Activated T-cell treated with anti-CD3 and anti-CD28 coated beads for 24 hours (primary cell): ENCODE results near the gene SEMA3E.
"Not testable (repeated sequence)": the region's sequence is repeated elsewhere in the genome, so short reads cannot be mapped to it uniquely, and the experiment has no call there.

Experiments
- DNase-seq: peaks from one replicate; pipeline ENCODE4 v3.0.0-alpha.2; 2020; ENCODE audit warnings: low read depth

SEMA3E gene

GRCh38 chr7:83486536-83486935 lies 162.4 kb downstream of the SEMA3E start:
- DNase-seq: no peak

GRCh38 chr7:83484826-83485225 lies 164.1 kb downstream of the SEMA3E start:
- no peak for DNase-seq

GRCh38 chr7:83484266-83484665 lies 164.7 kb downstream of the SEMA3E start:
- DNase-seq: no peak

- no peak for DNase-seq
Measured at GRCh38 chr7:83478616-83479015, 170.3 kb downstream of the SEMA3E start.

GRCh38 chr7:83476511-83477050 lies 172.4 kb downstream of the SEMA3E start:
- no peak for DNase-seq

- DNase-seq: no peak
Measured at GRCh38 chr7:83475420-83475819, 173.5 kb downstream of the SEMA3E start.

- DNase-seq: no peak
Measured at GRCh38 chr7:83472376-83472775, 176.6 kb downstream of the SEMA3E start.

- DNase-seq: no peak
Measured at GRCh38 chr7:83469491-83469890, 179.4 kb downstream of the SEMA3E start.

- DNase-seq: no peak
Measured at GRCh38 chr7:83469076-83469475, 179.9 kb downstream of the SEMA3E start.

GRCh38 chr7:83468251-83468739 lies 180.6 kb downstream of the SEMA3E start:
- DNase-seq: no peak

GRCh38 chr7:83467493-83467892 lies 181.4 kb downstream of the SEMA3E start:
- no peak for DNase-seq

- no peak for DNase-seq
Measured at GRCh38 chr7:83466956-83467355, 182.0 kb downstream of the SEMA3E start.

- DNase-seq: no peak
Measured at GRCh38 chr7:83466187-83466923, 182.6 kb downstream of the SEMA3E start.

GRCh38 chr7:83465643-83466042 lies 183.3 kb downstream of the SEMA3E start:
- no peak for DNase-seq

GRCh38 chr7:83461820-83462219 lies 187.1 kb downstream of the SEMA3E start:
- not testable (repeated sequence) for DNase-seq

GRCh38 chr7:83459930-83460653 lies 188.8 kb downstream of the SEMA3E start:
- DNase-seq: not testable (repeated sequence)

GRCh38 chr7:83459101-83459929 lies 189.6 kb downstream of the SEMA3E start:
- not testable (repeated sequence) for DNase-seq

GRCh38 chr7:83457022-83457892 lies 191.7 kb downstream of the SEMA3E start:
- no peak for DNase-seq

GRCh38 chr7:83456413-83456812 lies 192.5 kb downstream of the SEMA3E start:
- no peak for DNase-seq

GRCh38 chr7:83455612-83456011 lies 193.3 kb downstream of the SEMA3E start:
- DNase-seq: no peak

GRCh38 chr7:83452256-83452655 lies 196.7 kb downstream of the SEMA3E start:
- DNase-seq: no peak
